Gastrocnemius medialis (tissue), 4 donors: ENCODE results near the gene SHQ1. TPM values are rescaled to one million over a fixed set of nuclear protein-coding genes. Genes with fewer than 3 reads are reported as not detected.

Source experiments
- ATAC-seq, 2 donors: fragments of 150-250 bp; one replicate each; pipeline ENCODE4 v1.9.1; 2016
- DNase-seq, 2 donors: peaks; one replicate each; pipeline ENCODE4 v3.0.0-alpha.2; 2019
- H3K27ac ChIP-seq, 4 donors: fragments of 200-600 bp; sonication (generic); 1 replicate in 1 of 4; 2 replicates in 3 of 4; pipeline ENCODE4 v1.5.1; 2016 to 2018; ENCODE audit warnings: mild to moderate bottlenecking in 2 of 4, moderate library complexity in 1 of 4
- H3K27me3 ChIP-seq, 3 donors: fragments of 200-600 bp; sonication (generic) in 2 of 3; 1 replicate in 1 of 3; 2 replicates in 2 of 3; pipeline versions ENCODE4 v1.5.1 to v1.6.0; 2016 to 2019; ENCODE audit warnings: mild to moderate bottlenecking in 1 of 3, moderate library complexity in 1 of 3
- H3K36me3 ChIP-seq, 2 donors: fragments of 200-600 bp; sonication (generic) in 1 of 2; one replicate each; pipeline ENCODE4 v1.5.1; 2017 to 2018
- H3K4me1 ChIP-seq, 2 donors: fragments of 200-600 bp; sonication (generic) in 1 of 2; one replicate each; pipeline ENCODE4 v1.5.1; 2016 to 2017; ENCODE audit warnings: mild to moderate bottlenecking in 2 of 2
- H3K4me3 ChIP-seq, 4 donors: fragments of 200-600 bp; sonication (generic) in 3 of 4; 1 replicate in 1 of 4; 2 replicates in 3 of 4; pipeline ENCODE4 v1.5.1; 2016 to 2019; ENCODE audit warnings: mild to moderate bottlenecking in 2 of 4
- H3K9me3 ChIP-seq, 3 donors: fragments of 200-600 bp; sonication (generic) in 2 of 3; 1 replicate in 1 of 3; 2 replicates in 2 of 3; pipeline ENCODE4 v1.5.1; 2016 to 2019
- POLR2A ChIP-seq, 2 donors: fragments of 450-650 bp; IDR thresholded peaks; one replicate each; pipeline ENCODE4 v1.6.1; 2017; ENCODE audit warnings: antibody characterized with exemption in 2 of 2, mild to moderate bottlenecking in 2 of 2, moderate library complexity in 2 of 2
- in situ Hi-C, 4 donors: fragments of 200-750 bp; cut with MboI; loops; one replicate each; pipeline versions ENCODE4 v1.15.0 to v1.8.0; 2017; ENCODE audit warnings: low sequenced_read_pairs in 4 of 4
- intact Hi-C: fragments of 100-400 bp; cut with DNase I; formaldehyde crosslinking; loops from one replicate; pipeline ENCODE4 v1.15.1; 2023; ENCODE audit warnings: low total_unique reads
- total RNA-seq, 4 donors: library from RNA; depleted of rRNA; stranded (reverse); fragments of >200 nt; gene quantifications; one replicate each; pipeline versions ENCODE4 v1.1.0 to v1.2.3, GENCODE V29; 2016
- TF ChIP-seq, protein P1 (sequence below), 5 experiments: fragments of 450-650 bp in 3 of 5; fragments of 200-600 bp in 2 of 5; sonication (generic) in 2 of 5; IDR thresholded peaks in 4 of 5; conservative IDR thresholded peaks in 1 of 5; 1 replicate in 4 of 5; 2 replicates in 1 of 5; pipeline ENCODE4 v1.5.1; 2016 to 2019; ENCODE audit warnings: antibody characterized with exemption in 5 of 5, mild to moderate bottlenecking in 3 of 5, moderate library complexity in 3 of 5

Gene SHQ1
- total RNA-seq, result 10 to 100 TPM in 3 of 4 donors, 1 to 10 TPM in 1; 9.2 to 15.0 (median 12.6) TPM

GRCh38 chr3:72847751-72848702 is at the start of gene SHQ1:
Gene SHQ1 (minus strand): TSS chr3:72848445. CDS start chr3:72848340, 105 bp downstream.
- Histone ChIP-seq H3K4me1 (peaks cover 23 to 35% of the 10 kb centered on the region in 2 donors), H3K27ac (peak within 1 kb of the TSS; percentile 79 to 91 (median 82)), H3K36me3 (no peaks in the 10 kb centered on the region), H3K27me3 (no peaks in the 10 kb centered on the region), H3K4me3 (peak within 1 kb of the TSS; percentile 81 to 100 (median 91)), H3K9me3 (no peaks in the 10 kb centered on the region)
- in situ Hi-C loops, result loop anchor here in 2 of 4 donors (25.0 kb wide), 1 partner anchor 214 kb away; the partner anchor contains the start of gene EBLN2 (in 2 of the 2)
- peak; percentile 92 to 93 for DNase-seq
- intact Hi-C loops, result loop anchor here (1.0 to 5.0 kb wide), 2 partner anchors 148 to 209 kb away; partner anchors contain the start of gene PPP4R2
- peak; percentile 99 for ATAC-seq
- TF ChIP-seq POLR2A (IDR thresholded peaks at IDR 0.05), result peak; percentile 55 to 61
- TF ChIP-seq, protein P1, sequence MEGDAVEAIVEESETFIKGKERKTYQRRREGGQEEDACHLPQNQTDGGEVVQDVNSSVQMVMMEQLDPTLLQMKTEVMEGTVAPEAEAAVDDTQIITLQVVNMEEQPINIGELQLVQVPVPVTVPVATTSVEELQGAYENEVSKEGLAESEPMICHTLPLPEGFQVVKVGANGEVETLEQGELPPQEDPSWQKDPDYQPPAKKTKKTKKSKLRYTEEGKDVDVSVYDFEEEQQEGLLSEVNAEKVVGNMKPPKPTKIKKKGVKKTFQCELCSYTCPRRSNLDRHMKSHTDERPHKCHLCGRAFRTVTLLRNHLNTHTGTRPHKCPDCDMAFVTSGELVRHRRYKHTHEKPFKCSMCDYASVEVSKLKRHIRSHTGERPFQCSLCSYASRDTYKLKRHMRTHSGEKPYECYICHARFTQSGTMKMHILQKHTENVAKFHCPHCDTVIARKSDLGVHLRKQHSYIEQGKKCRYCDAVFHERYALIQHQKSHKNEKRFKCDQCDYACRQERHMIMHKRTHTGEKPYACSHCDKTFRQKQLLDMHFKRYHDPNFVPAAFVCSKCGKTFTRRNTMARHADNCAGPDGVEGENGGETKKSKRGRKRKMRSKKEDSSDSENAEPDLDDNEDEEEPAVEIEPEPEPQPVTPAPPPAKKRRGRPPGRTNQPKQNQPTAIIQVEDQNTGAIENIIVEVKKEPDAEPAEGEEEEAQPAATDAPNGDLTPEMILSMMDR (IDR thresholded peaks at IDR 0.05 in 4 of 5, conservative IDR thresholded peaks at IDR 0.05 in 1 of 5), result no peak

DNA sequence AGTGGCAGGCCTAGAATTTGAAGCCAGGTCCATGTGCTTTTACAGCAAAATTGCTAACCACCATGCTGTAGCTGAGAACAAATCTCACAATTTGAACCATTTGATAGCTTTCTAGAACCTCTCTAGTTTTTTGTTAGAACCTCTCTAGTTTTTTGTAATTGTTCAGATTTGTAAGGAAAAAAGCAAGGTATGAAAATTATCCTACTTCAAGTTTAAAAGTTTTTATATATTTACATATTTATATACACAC is 49.4 kb upstream of the SHQ1 start:
- in situ Hi-C loops (no loop called here), intact Hi-C loops (no loop called here)
- no peak for ATAC-seq
- no peak for DNase-seq
- Histone ChIP-seq H3K4me1 (no peaks in the 10 kb centered on the region), H3K9me3 (no peaks in the 10 kb centered on the region), H3K27me3 (no peaks in the 10 kb centered on the region), H3K27ac (no peak overlapping the region), H3K4me3 (no peak overlapping the region), H3K36me3 (no peaks in the 10 kb centered on the region)
- TF ChIP-seq POLR2A (IDR thresholded peaks at IDR 0.05), result no peak
- TF ChIP-seq, protein P1 (IDR thresholded peaks at IDR 0.05 in 4 of 5, conservative IDR thresholded peaks at IDR 0.05 in 1 of 5), result no peak

GRCh38 chr3:72896996-72897757 is 48.9 kb upstream of the SHQ1 start:
- Histone ChIP-seq H3K4me1 (no peaks in the 10 kb centered on the region), H3K9me3 (no peaks in the 10 kb centered on the region), H3K36me3 (no peaks in the 10 kb centered on the region), H3K27me3 (no peaks in the 10 kb centered on the region), H3K27ac (no peak overlapping the region), H3K4me3 (no peak overlapping the region)
- ATAC-seq (no peak), DNase-seq (no peak)
- intact Hi-C loops, result no loop called here
- in situ Hi-C loops, result no loop called here
- TF ChIP-seq, protein P1 (IDR thresholded peaks at IDR 0.05 in 4 of 5, conservative IDR thresholded peaks at IDR 0.05 in 1 of 5), result no peak
- TF ChIP-seq POLR2A (IDR thresholded peaks at IDR 0.05), result no peak

- no peak for DNase-seq
- TF ChIP-seq POLR2A (IDR thresholded peaks at IDR 0.05), result no peak
- TF ChIP-seq, protein P1 (IDR thresholded peaks at IDR 0.05 in 4 of 5, conservative IDR thresholded peaks at IDR 0.05 in 1 of 5), result no peak
- intact Hi-C loops (no loop called here), in situ Hi-C loops (no loop called here)
- no peaks in the 10 kb centered on the region for H3K9me3 ChIP-seq
- H3K27me3 ChIP-seq, result no peaks in the 10 kb centered on the region
- ATAC-seq, result no peak
- no peak overlapping the region for H3K4me3 ChIP-seq
- H3K36me3 ChIP-seq, result no peaks in the 10 kb centered on the region
- H3K4me1 ChIP-seq, result no peaks in the 10 kb centered on the region
- no peak overlapping the region for H3K27ac ChIP-seq
These were observed 46.8 kb upstream of the SHQ1 start for GRCh38 chr3:72894976-72895552.
